Ectodermal cell (in vitro differentiated cells): ENCODE results near the gene ZFP1. TPM values are rescaled to one million over a fixed set of nuclear protein-coding genes. Genes with fewer than 3 reads are reported as not detected.

Source experiments
- H3K27ac ChIP-seq: 2 replicates; pipeline ENCODE4 v1.7.0; 2013; ENCODE audit warnings: mild to moderate bottlenecking, low read depth, low read length; ENCODE audit not compliant: insufficient read depth, poor library complexity, severe bottlenecking
- H3K27me3 ChIP-seq: 2 replicates; pipeline ENCODE4 v1.7.0; 2013; ENCODE audit warnings: mild to moderate bottlenecking, low read length; ENCODE audit not compliant: insufficient read depth, control insufficient read depth, poor library complexity, severe bottlenecking
- H3K36me3 ChIP-seq: one replicate; pipeline ENCODE4 v1.7.0; 2013; ENCODE audit warnings: low read length; ENCODE audit not compliant: control insufficient read depth, insufficient read depth
- H3K4me1 ChIP-seq: one replicate; pipeline ENCODE4 v1.7.0; 2013; ENCODE audit warnings: low read length; ENCODE audit not compliant: control insufficient read depth, insufficient read depth
- H3K4me3 ChIP-seq: 2 replicates; pipeline ENCODE4 v1.7.0; 2013; ENCODE audit warnings: low read depth, low read length, control low read depth; ENCODE audit not compliant: insufficient read depth
- H3K9me3 ChIP-seq: 2 replicates; pipeline ENCODE4 v1.7.0; 2013; ENCODE audit warnings: mild to moderate bottlenecking, low read length, moderate library complexity; ENCODE audit not compliant: control insufficient read depth
- WGBS, 2 experiments: methylation state at CpG; one replicate each; pipeline ENCODE4 v1.1.7; 2013; ENCODE audit warnings: missing lambda C conversion rate in 2 of 2; 5-methylcytosine and 5-hydroxymethylcytosine counted together
- polyA plus RNA-seq, 4 experiments: library from polyadenylated mRNA; stranded (reverse); fragments of 50-300 nt; gene quantifications; one replicate each; pipeline ENCODE4 v1.2.3, GENCODE V29; 2013

Gene ZFP1
- 21.1 TPM for polyA plus RNA-seq (2013, experiment 1 of 4)
- polyA plus RNA-seq (2013, experiment 2 of 4), result 16.6 TPM
- 23.1 TPM for polyA plus RNA-seq (2013, experiment 3 of 4)
- polyA plus RNA-seq (2013, experiment 4 of 4), result 22.1 TPM

GRCh38 chr16:75148311-75149195, at the start of gene ZFP1:
Gene ZFP1, plus strand, starts transcription at chr16:75148524. Its CDS starts 4,428 bp downstream, at chr16:75152952.
- peaks cover 3% of the 10 kb centered on the region for H3K9me3 ChIP-seq
- WGBS, 2 experiments, result 1% methylated on average over 93 of the region's 93 CpGs
- H3K4me3 ChIP-seq, result peak within 1 kb of the TSS; percentile 96
- no peaks in the 10 kb centered on the region for H3K27me3 ChIP-seq
- H3K4me1 ChIP-seq, result no peaks in the 10 kb centered on the region
- H3K27ac ChIP-seq, result peak within 1 kb of the TSS; percentile 94
- peaks cover 19% of the 10 kb centered on the region for H3K36me3 ChIP-seq

- no peak overlapping the region for H3K27ac ChIP-seq
- no peaks in the 10 kb centered on the region for H3K36me3 ChIP-seq
- no peak overlapping the region for H3K4me3 ChIP-seq
- no peaks in the 10 kb centered on the region for H3K9me3 ChIP-seq
- no peaks in the 10 kb centered on the region for H3K27me3 ChIP-seq
- H3K4me1 ChIP-seq, result peaks cover 22% of the 10 kb centered on the region
- 71 to 76% methylated on average over 8 of the region's 8 CpGs for WGBS, 2 experiments
These were observed 49.2 kb upstream of the ZFP1 start for GRCh38 chr16:75099075-75099667.

- Histone ChIP-seq H3K27ac (no peak overlapping the region), H3K9me3 (no peaks in the 10 kb centered on the region), H3K27me3 (no peaks in the 10 kb centered on the region), H3K4me1 (peaks cover 22% of the 10 kb centered on the region), H3K4me3 (no peak overlapping the region), H3K36me3 (no peaks in the 10 kb centered on the region)
- 77 to 78% methylated on average over 16 of the region's 16 CpGs for WGBS, 2 experiments
These were observed 48.4 kb upstream of the ZFP1 start for GRCh38 chr16:75099738-75100602.

- Histone ChIP-seq H3K27ac (no peak overlapping the region), H3K4me1 (peaks cover 22% of the 10 kb centered on the region), H3K36me3 (no peaks in the 10 kb centered on the region), H3K9me3 (no peaks in the 10 kb centered on the region), H3K4me3 (no peak overlapping the region), H3K27me3 (no peaks in the 10 kb centered on the region)
- WGBS, 2 experiments, result 88 to 93% methylated on average over 3 of the region's 3 CpGs
These were observed 47.7 kb upstream of the ZFP1 start for GRCh38 chr16:75100603-75100990.

GRCh38 chr16:75101635-75102034, 46.7 kb upstream of the ZFP1 start:
- Histone ChIP-seq H3K36me3 (peaks cover 3% of the 10 kb centered on the region), H3K27me3 (no peaks in the 10 kb centered on the region), H3K9me3 (no peaks in the 10 kb centered on the region), H3K4me1 (peaks cover 30% of the 10 kb centered on the region), H3K4me3 (no peak overlapping the region), H3K27ac (no peak overlapping the region)
- 96 to 98% methylated on average over 3 of the region's 3 CpGs for whole genome bisulfite sequencing, 2 experiments

GRCh38 chr16:75102595-75102994, 45.7 kb upstream of the ZFP1 start:
- Histone ChIP-seq H3K36me3 (peaks cover 3% of the 10 kb centered on the region), H3K4me1 (peaks cover 31% of the 10 kb centered on the region), H3K27ac (no peak overlapping the region), H3K9me3 (no peaks in the 10 kb centered on the region), H3K4me3 (no peak overlapping the region), H3K27me3 (no peaks in the 10 kb centered on the region)
- 94 to 96% methylated on average over 9 of the region's 9 CpGs for WGBS, 2 experiments

GRCh38 chr16:75103994-75104393, 44.3 kb upstream of the ZFP1 start:
- WGBS, 2 experiments, result 94 to 96% methylated on average over 4 to 5 of the region's 5 CpGs
- Histone ChIP-seq H3K36me3 (peaks cover 3% of the 10 kb centered on the region), H3K27me3 (no peaks in the 10 kb centered on the region), H3K27ac (no peak overlapping the region), H3K4me1 (peaks cover 24% of the 10 kb centered on the region), H3K4me3 (no peak overlapping the region), H3K9me3 (no peaks in the 10 kb centered on the region)

- H3K4me3 ChIP-seq, result no peak overlapping the region
- 95 to 96% methylated on average over 11 of the region's 11 CpGs for WGBS, 2 experiments
- H3K27ac ChIP-seq, result no peak overlapping the region
- peaks cover 21% of the 10 kb centered on the region for H3K4me1 ChIP-seq
- no peaks in the 10 kb centered on the region for H3K9me3 ChIP-seq
- H3K27me3 ChIP-seq, result no peaks in the 10 kb centered on the region
- H3K36me3 ChIP-seq, result peaks cover 3% of the 10 kb centered on the region
These were observed 43.5 kb upstream of the ZFP1 start for GRCh38 chr16:75104836-75105235.

GRCh38 chr16:75105306-75106061, 42.8 kb upstream of the ZFP1 start:
- no peaks in the 10 kb centered on the region for H3K27me3 ChIP-seq
- 87 to 88% methylated on average over 10 of the region's 10 CpGs for WGBS, 2 experiments
- H3K4me3 ChIP-seq, result no peak overlapping the region
- H3K27ac ChIP-seq, result peak overlapping the region; percentile 8
- peaks cover 3% of the 10 kb centered on the region for H3K36me3 ChIP-seq
- H3K4me1 ChIP-seq, result peaks cover 26% of the 10 kb centered on the region
- H3K9me3 ChIP-seq, result no peaks in the 10 kb centered on the region
